ENCODE results near the gene RIMS1. TPM values are rescaled to one million over a fixed set of nuclear protein-coding genes. Genes with fewer than 3 reads are reported as not detected.
"Not testable (repeated sequence)": the region's sequence is repeated elsewhere in the genome, so short reads cannot be mapped to it uniquely, and the experiment has no call there.

Gene RIMS1
- total and polyA plus RNA-seq, 4 donors, result 0.14 to 5.7 (median 1.6) TPM

GRCh38 chr6:71997341-71997740 is 111.0 kb downstream of the RIMS1 start:
- no peak for TF ChIP-seq CTCF (IDR thresholded peaks at IDR 0.05; ENCODE audit: control extremely low read depth, extremely low read depth)
- Histone ChIP-seq H3K4me3 (no peak overlapping the region), H3K27ac (ENCODE audit: low read depth in 1 of 2, low read length in 1 of 2) (no peak overlapping the region), H3K27me3 (ENCODE audit: control insufficient read depth in 3 of 3, insufficient read depth in 3 of 3, low read length in 2 of 3) (no peaks in the 10 kb centered on the region), H3K36me3 (ENCODE audit: control insufficient read depth in 4 of 4, insufficient read depth in 4 of 4, low read length in 4 of 4) (no peaks in the 10 kb centered on the region), H3K9me3 (ENCODE audit: control insufficient read depth in 4 of 4, insufficient read depth in 3 of 4, low read length in 3 of 4) (no peaks in the 10 kb centered on the region), H3K9ac (ENCODE audit: insufficient read depth in 1 of 2, low read length in 2 of 2) (peak overlapping the region in 1 of 2 donors; percentile 42), H3K4me1 (ENCODE audit: control insufficient read depth in 5 of 5, insufficient read depth in 5 of 5, low read length in 5 of 5) (peaks cover 0 to 18% (median 0%) of the 10 kb centered on the region in 5 donors)
- no peak for ATAC-seq (ENCODE audit: insufficient read depth, low FRiP score)
- DNase-seq, result peak in 2 of 3 donors; percentile 88
- 75 to 88% methylated on average over 1 of the region's 1 CpG for WGBS, 2 donors

GRCh38 chr6:72002415-72002814 is 116.1 kb downstream of the RIMS1 start:
- ATAC-seq (ENCODE audit: insufficient read depth, low FRiP score), result no peak
- H3K36me3 ChIP-seq (ENCODE audit: control insufficient read depth in 4 of 4, insufficient read depth in 4 of 4, low read length in 4 of 4), result no peaks in the 10 kb centered on the region
- peaks cover 0 to 17% (median 0%) of the 10 kb centered on the region in 5 donors for H3K4me1 ChIP-seq (ENCODE audit: control insufficient read depth in 5 of 5, insufficient read depth in 5 of 5, low read length in 5 of 5)
- H3K4me3 ChIP-seq, result no peak overlapping the region
- no peaks in the 10 kb centered on the region for H3K27me3 ChIP-seq (ENCODE audit: control insufficient read depth in 3 of 3, insufficient read depth in 3 of 3, low read length in 2 of 3)
- H3K27ac ChIP-seq (ENCODE audit: low read depth in 1 of 2, low read length in 1 of 2), result no peak overlapping the region
- TF ChIP-seq CTCF (IDR thresholded peaks at IDR 0.05; ENCODE audit: control extremely low read depth, extremely low read depth), result no peak
- H3K9me3 ChIP-seq (ENCODE audit: control insufficient read depth in 4 of 4, insufficient read depth in 3 of 4, low read length in 3 of 4), result peaks cover 0 to 8% (median 4%) of the 10 kb centered on the region in 4 donors
- 83 to 85% methylated on average over 4 of the region's 4 CpGs for WGBS, 2 donors
- no peak for DNase-seq
- no peak overlapping the region for H3K9ac ChIP-seq (ENCODE audit: insufficient read depth in 1 of 2, low read length in 2 of 2)

- DNase-seq; H3K9ac ChIP-seq (ENCODE audit: insufficient read depth in 1 of 2, low read length in 2 of 2); H3K4me1 ChIP-seq (ENCODE audit: control insufficient read depth in 5 of 5, insufficient read depth in 5 of 5, low read length in 5 of 5); H3K36me3 ChIP-seq (ENCODE audit: control insufficient read depth in 4 of 4, insufficient read depth in 4 of 4, low read length in 4 of 4); H3K9me3 ChIP-seq (ENCODE audit: control insufficient read depth in 4 of 4, insufficient read depth in 3 of 4, low read length in 3 of 4); H3K4me3 ChIP-seq; H3K27me3 ChIP-seq (ENCODE audit: control insufficient read depth in 3 of 3, insufficient read depth in 3 of 3, low read length in 2 of 3); ATAC-seq (ENCODE audit: insufficient read depth, low FRiP score); H3K27ac ChIP-seq (ENCODE audit: low read depth in 1 of 2, low read length in 1 of 2): not testable (repeated sequence)
- WGBS, 2 donors, result 93 to 94% methylated on average over 9 of the region's 9 CpGs
These were observed 120.2 kb downstream of the RIMS1 start for GRCh38 chr6:72006591-72006990.

- ATAC-seq (ENCODE audit: insufficient read depth, low FRiP score), result no peak
- 55 to 57% methylated on average over 1 of the region's 1 CpG for WGBS, 2 donors
- H3K27ac ChIP-seq (ENCODE audit: low read depth in 1 of 2, low read length in 1 of 2), result no peak overlapping the region
These were observed 136.5 kb downstream of the RIMS1 start for GRCh38 chr6:72022830-72023229.

More at GRCh38 chr6:72022830-72023229, 136.5 kb downstream of the RIMS1 start:
- no peak for DNase-seq
- Histone ChIP-seq H3K9ac (ENCODE audit: insufficient read depth in 1 of 2, low read length in 2 of 2) (no peak overlapping the region), H3K4me3 (no peak overlapping the region), H3K36me3 (ENCODE audit: control insufficient read depth in 4 of 4, insufficient read depth in 4 of 4, low read length in 4 of 4) (no peaks in the 10 kb centered on the region), H3K9me3 (ENCODE audit: control insufficient read depth in 4 of 4, insufficient read depth in 3 of 4, low read length in 3 of 4) (no peaks in the 10 kb centered on the region), H3K27me3 (ENCODE audit: control insufficient read depth in 3 of 3, insufficient read depth in 3 of 3, low read length in 2 of 3) (no peaks in the 10 kb centered on the region), H3K4me1 (ENCODE audit: control insufficient read depth in 5 of 5, insufficient read depth in 5 of 5, low read length in 5 of 5) (no peaks in the 10 kb centered on the region)
- no peak for TF ChIP-seq CTCF (IDR thresholded peaks at IDR 0.05; ENCODE audit: control extremely low read depth, extremely low read depth)
